Tibial artery (tissue), 4 donors: ENCODE results near the gene PIP4K2A.

ENCODE experiments used
- DNase-seq, 2 donors: peaks; one replicate each; pipeline ENCODE4 v3.0.0-alpha.2; 2019
- H3K27ac ChIP-seq, 2 donors: fragments of 200-600 bp; sonication (generic) in 1 of 2; 1 replicate in 1 of 2; 2 replicates in 1 of 2; pipeline ENCODE4 v1.5.1; 2018 to 2019; ENCODE audit warnings: mild to moderate bottlenecking in 1 of 2
- H3K27me3 ChIP-seq, 2 donors: fragments of 200-600 bp; sonication (generic) in 1 of 2; one replicate each; pipeline versions ENCODE4 v1.5.1 to v1.6.0; 2016 to 2019
- H3K36me3 ChIP-seq, 3 donors: fragments of 200-600 bp; sonication (generic) in 2 of 3; one replicate each; pipeline ENCODE4 v1.5.1; 2016 to 2019; ENCODE audit warnings: mild to moderate bottlenecking in 2 of 3
- H3K4me1 ChIP-seq, 4 donors: fragments of 200-600 bp; sonication (generic) in 2 of 4; 1 replicate in 3 of 4; 2 replicates in 1 of 4; pipeline ENCODE4 v1.5.1; 2016 to 2019
- H3K4me3 ChIP-seq, 2 donors: fragments of 200-600 bp; sonication (generic) in 1 of 2; 1 replicate in 1 of 2; 2 replicates in 1 of 2; pipeline ENCODE4 v1.5.1; 2018 to 2019; ENCODE audit warnings: mild to moderate bottlenecking in 2 of 2
- H3K9me3 ChIP-seq, 3 donors: fragments of 200-600 bp; sonication (generic) in 1 of 3; one replicate each; pipeline ENCODE4 v1.5.1; 2016 to 2019
- CTCF ChIP-seq, 2 experiments: fragments of 200-600 bp in 1 of 2; fragments of 450-650 bp in 1 of 2; IDR thresholded peaks; one replicate each; pipeline ENCODE4 v1.5.1; 2017 to 2019; ENCODE audit warnings: antibody characterized with exemption in 2 of 2, mild to moderate bottlenecking in 1 of 2, moderate library complexity in 1 of 2
- intact Hi-C: fragments of 100-400 bp; cut with DNase I; formaldehyde crosslinking; loops from one replicate; pipeline ENCODE4 v1.15.0; 2023; ENCODE audit warnings: low total_unique reads

Gene PIP4K2A

DNA sequence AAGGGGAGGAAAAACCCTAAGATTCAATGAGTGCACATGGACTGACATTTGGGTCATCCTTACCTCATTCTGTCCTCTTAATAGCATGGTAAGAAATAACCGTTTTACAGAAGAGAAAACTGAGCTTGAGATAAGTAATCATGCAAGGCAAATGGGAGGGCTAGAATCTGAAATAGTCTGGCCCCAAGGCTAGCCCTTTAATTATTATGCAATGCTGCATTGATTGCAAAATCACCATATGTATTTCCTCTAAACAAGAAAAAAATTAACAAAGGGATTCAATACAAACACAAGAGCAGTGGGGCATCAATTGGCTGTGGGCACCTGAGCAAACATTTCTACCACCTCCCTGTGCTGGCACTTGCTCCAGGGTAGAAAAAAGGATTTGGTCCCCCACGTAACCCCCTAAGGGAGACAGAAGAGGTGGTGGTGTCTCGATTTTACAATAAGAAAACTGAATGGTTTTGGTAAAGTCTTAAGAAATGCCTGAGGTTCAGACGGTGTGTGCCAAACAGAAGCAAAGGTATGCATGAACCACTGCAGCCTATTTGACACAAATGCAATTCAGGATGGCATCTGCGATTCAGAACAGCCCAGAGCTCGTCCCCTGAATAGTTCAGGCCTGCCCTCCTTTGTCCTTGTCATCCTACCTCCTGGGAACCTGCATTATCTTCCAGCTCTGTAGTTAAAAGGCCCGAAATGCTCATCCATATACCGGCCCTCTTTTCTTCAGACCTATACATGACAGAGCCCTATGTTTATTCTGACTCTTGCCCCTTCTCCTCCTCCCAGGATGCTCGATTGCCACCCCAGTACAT, 23.6 kb downstream of the PIP4K2A start:
- no peak overlapping the region for H3K27ac ChIP-seq
- no peak for TF ChIP-seq CTCF (IDR thresholded peaks at IDR 0.05)
- no peaks in the 10 kb centered on the region for H3K36me3 ChIP-seq
- peaks cover 0 to 23% (median 6%) of the 10 kb centered on the region in 4 donors for H3K4me1 ChIP-seq
- H3K4me3 ChIP-seq = no peak overlapping the region
- DNase-seq = no peak
- H3K9me3 ChIP-seq = no peaks in the 10 kb centered on the region
- H3K27me3 ChIP-seq = no peaks in the 10 kb centered on the region
- intact Hi-C loops = no loop called here

- peaks cover 0 to 24% (median 6%) of the 10 kb centered on the region in 4 donors for H3K4me1 ChIP-seq
- no peak for DNase-seq
- no peaks in the 10 kb centered on the region for H3K36me3 ChIP-seq
- no peaks in the 10 kb centered on the region for H3K9me3 ChIP-seq
- intact Hi-C loops = no loop called here
- no peaks in the 10 kb centered on the region for H3K27me3 ChIP-seq
- no peak for TF ChIP-seq CTCF (IDR thresholded peaks at IDR 0.05)
- H3K27ac ChIP-seq = no peak overlapping the region
- no peak overlapping the region for H3K4me3 ChIP-seq
These were observed 24.2 kb downstream of the PIP4K2A start for GRCh38 chr10:22690158-22690557.

DNA sequence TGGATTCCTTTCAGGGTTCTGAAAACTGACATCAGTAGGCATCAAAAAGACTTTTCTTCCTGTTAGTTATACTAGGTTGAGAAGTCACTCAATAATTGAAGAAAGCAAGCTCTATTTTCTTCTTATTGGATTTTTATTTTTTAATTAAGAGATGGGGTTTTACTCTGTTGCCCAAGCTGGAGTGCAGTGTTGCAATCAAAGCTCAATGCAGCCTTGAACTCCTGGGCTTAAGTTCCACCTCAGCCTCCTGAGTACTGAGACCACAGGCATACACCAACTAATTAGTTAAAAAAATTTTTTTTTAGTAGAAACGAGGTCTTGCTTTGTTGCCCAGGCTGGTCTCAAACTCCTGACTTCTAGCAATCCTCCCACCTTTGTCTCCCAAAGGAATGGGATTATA, 28.0 kb downstream of the PIP4K2A start:
- H3K27ac ChIP-seq = no peak overlapping the region
- H3K4me3 ChIP-seq = no peak overlapping the region
- intact Hi-C loops = no loop called here
- no peak for DNase-seq
- H3K36me3 ChIP-seq = no peaks in the 10 kb centered on the region
- TF ChIP-seq CTCF (IDR thresholded peaks at IDR 0.05) = no peak
- no peaks in the 10 kb centered on the region for H3K27me3 ChIP-seq
- H3K4me1 ChIP-seq = peaks cover 0 to 50% (median 11%) of the 10 kb centered on the region in 4 donors
- H3K9me3 ChIP-seq = no peaks in the 10 kb centered on the region

DNA sequence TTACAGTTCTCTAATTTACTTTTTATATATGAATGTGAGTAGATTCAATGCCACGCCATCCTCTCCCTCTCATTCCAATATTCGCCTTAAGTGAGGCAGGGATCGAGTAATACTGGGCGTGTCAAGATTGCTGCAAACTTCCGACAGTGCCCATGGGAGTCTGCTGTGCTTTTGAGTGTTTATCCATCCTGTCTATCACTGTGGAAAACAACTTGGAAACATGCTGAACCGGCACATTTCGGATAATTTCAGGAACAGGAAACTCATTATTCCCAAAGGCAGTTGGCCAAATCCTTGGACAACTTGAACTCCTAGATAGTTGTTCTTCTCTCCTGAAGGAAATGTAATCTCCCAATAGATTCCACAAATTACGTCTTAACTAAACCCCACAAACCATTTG, 28.5 kb downstream of the PIP4K2A start:
- intact Hi-C loops = no loop called here
- no peaks in the 10 kb centered on the region for H3K36me3 ChIP-seq
- no peak overlapping the region for H3K4me3 ChIP-seq
- no peaks in the 10 kb centered on the region for H3K27me3 ChIP-seq
- H3K27ac ChIP-seq = no peak overlapping the region
- no peak for DNase-seq
- no peaks in the 10 kb centered on the region for H3K9me3 ChIP-seq
- peaks cover 0 to 54% (median 9%) of the 10 kb centered on the region in 4 donors for H3K4me1 ChIP-seq
- no peak for TF ChIP-seq CTCF (IDR thresholded peaks at IDR 0.05)

GRCh38 chr10:22684699-22685098, 29.7 kb downstream of the PIP4K2A start:
- DNase-seq = no peak
- H3K36me3 ChIP-seq = no peaks in the 10 kb centered on the region
- H3K4me3 ChIP-seq = no peak overlapping the region
- H3K27me3 ChIP-seq = no peaks in the 10 kb centered on the region
- no peaks in the 10 kb centered on the region for H3K9me3 ChIP-seq
- H3K27ac ChIP-seq = no peak overlapping the region
- H3K4me1 ChIP-seq = peaks cover 0 to 51% (median 7%) of the 10 kb centered on the region in 4 donors
- intact Hi-C loops = no loop called here
- no peak for TF ChIP-seq CTCF (IDR thresholded peaks at IDR 0.05)

DNA sequence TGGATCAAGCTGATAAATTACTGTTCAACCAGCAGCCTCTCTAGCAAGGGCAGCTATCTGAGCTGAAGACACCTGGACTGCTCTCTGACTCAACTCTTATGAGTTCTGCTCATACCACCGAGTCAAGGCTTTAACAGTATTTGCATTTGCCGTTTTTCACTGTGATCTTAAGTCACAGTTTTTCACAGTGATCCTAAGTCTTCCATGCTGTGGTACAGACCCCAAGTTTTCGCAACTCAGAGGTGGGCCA, 31.3 kb downstream of the PIP4K2A start:
- H3K4me1 ChIP-seq = peaks cover 0 to 51% (median 7%) of the 10 kb centered on the region in 4 donors
- H3K27ac ChIP-seq = no peak overlapping the region
- TF ChIP-seq CTCF (IDR thresholded peaks at IDR 0.05) = no peak
- no peak overlapping the region for H3K4me3 ChIP-seq
- DNase-seq = no peak
- intact Hi-C loops = no loop called here
- H3K27me3 ChIP-seq = no peaks in the 10 kb centered on the region
- H3K36me3 ChIP-seq = no peaks in the 10 kb centered on the region
- H3K9me3 ChIP-seq = no peaks in the 10 kb centered on the region
